HepG2 (cell line): Measurements from ENCODE around the gene CAMSAP3. TPM values are rescaled to one million over a fixed set of nuclear protein-coding genes. Genes with fewer than 3 reads are reported as not detected.

Experiments used
- ATAC-seq: fragments of 200-7000 bp; cut with Tn5 transposase; 3 replicates; pipeline ENCODE4 v1.9.1; 2020; ENCODE audit warnings: mild to moderate bottlenecking, moderate library complexity
- BruUV-seq: library from RNA; stranded (reverse); fragments of 400-500 nt; replicated peaks from 2 replicates; lab custom pipeline; 2021; lab: Mats Ljungman, UMichigan
- CTCF ChIA-PET: fragments of 300-600 bp; formaldehyde crosslinking; extraction: SDS; loops from one replicate; lab custom pipeline; 2021; ENCODE audit warnings: low total read pairs, inconsistent platforms, low intra/inter-chr PET ratio; lab: Yijun Ruan, JAX
- POLR2A ChIA-PET: fragments of 350-600 bp; sonication (Branson Sonifier 250); formaldehyde crosslinking; loops from one replicate; lab custom pipeline; 2020; ENCODE audit warnings: antibody characterized with exemption, inconsistent platforms; lab: Yijun Ruan, JAX
- DNase-seq: peaks from one replicate; pipeline ENCODE4 v3.0.0-alpha.2; 2015; ENCODE audit warnings: low spot score
- FAIRE-seq: peaks from 3 replicates; lab custom pipeline; 2011; peaks lifted over from hg19 to GRCh38; lab: Jason Lieb, UNC
- H2AFZ ChIP-seq: one replicate; pipeline ENCODE4 v1.6.1; 2011; ENCODE audit warnings: low read length, inconsistent platforms
- H3K27ac ChIP-seq: fragments of 300-600 bp; 3 replicates; pipeline ENCODE4 v1.8.0; 2011; ENCODE audit warnings: mixed run types, mild to moderate bottlenecking, mixed read lengths, low read length, inconsistent platforms; ENCODE audit not compliant: insufficient read depth; ENCODE audit errors: extremely low read length
- H3K27me3 ChIP-seq, 2 experiments: fragments of 200-600 bp in 1 of 2; 2 replicates in 1 of 2; 3 replicates in 1 of 2; pipeline versions ENCODE4 v1.6.0 to v1.8.0; 2011; ENCODE audit warnings: low read length in 2 of 2, mild to moderate bottlenecking in 2 of 2, moderate library complexity in 2 of 2, inconsistent platforms in 1 of 2; ENCODE audit not compliant: insufficient read depth in 2 of 2, control insufficient read depth in 1 of 2
- H3K36me3 ChIP-seq, 2 experiments: fragments of 200-600 bp in 1 of 2; replicated peaks in 1 of 2; 2 replicates in 1 of 2; 3 replicates in 1 of 2; pipeline versions ENCODE4 v1.5.1 to v1.8.0; 2011; ENCODE audit warnings: low read length in 2 of 2, inconsistent platforms in 1 of 2; ENCODE audit not compliant: insufficient read depth in 2 of 2, control insufficient read depth in 1 of 2
- H3K4me1 ChIP-seq: 2 replicates; pipeline ENCODE4 v1.5.1; 2012; ENCODE audit warnings: low read length, inconsistent platforms; ENCODE audit not compliant: insufficient read depth
- H3K4me2 ChIP-seq: 2 replicates; pipeline ENCODE4 v1.6.0; 2011; ENCODE audit warnings: low read depth, low read length, inconsistent platforms
- H3K4me3 ChIP-seq, 3 experiments: fragments of 200-600 bp in 1 of 3; sonication (generic), shearing (Covaris generic) in 1 of 3; replicated peaks in 1 of 3; 2 replicates each; pipeline ENCODE4 v1.5.1; 2011 to 2016; ENCODE audit warnings: low read length in 3 of 3, inconsistent platforms in 2 of 3, low read depth in 2 of 3, mild to moderate bottlenecking in 2 of 3, control low read depth in 1 of 3, mixed read lengths in 1 of 3; ENCODE audit not compliant: insufficient read depth in 1 of 3
- H3K79me2 ChIP-seq: one replicate; pipeline ENCODE4 v1.6.1; 2011; ENCODE audit warnings: low read length, inconsistent platforms; ENCODE audit not compliant: insufficient read depth
- H3K9ac ChIP-seq: 2 replicates; pipeline ENCODE4 v1.6.0; 2011; ENCODE audit warnings: mild to moderate bottlenecking, low read depth, low read length, inconsistent platforms; ENCODE audit not compliant: insufficient read depth
- H3K9me3 ChIP-seq: 2 replicates; pipeline ENCODE4 v1.5.1; 2012; ENCODE audit warnings: mild to moderate bottlenecking, low read length
- H4K20me1 ChIP-seq: 2 replicates; pipeline ENCODE4 v1.6.0; 2011; ENCODE audit warnings: inconsistent platforms, mild to moderate bottlenecking, low read length, moderate library complexity; ENCODE audit not compliant: insufficient read depth
- ATAD3A ChIP-seq: sonication (generic); formaldehyde crosslinking; IDR thresholded peaks from 2 replicates; pipeline ENCODE4 v1.4.0; 2020; ENCODE audit warnings: missing genetic modification reagents
- ELK4 ChIP-seq: sonication (generic); formaldehyde crosslinking; IDR thresholded peaks from 2 replicates; pipeline ENCODE4 v1.9.0; 2021; ENCODE audit warnings: missing genetic modification reagents, borderline replicate concordance
- FOXC1 ChIP-seq: sonication (generic); formaldehyde crosslinking; IDR thresholded peaks from 2 replicates; pipeline ENCODE4 v1.8.0; 2022; ENCODE audit warnings: mild to moderate bottlenecking, missing genetic modification reagents, borderline replicate concordance
- KMT2B ChIP-seq: IDR thresholded peaks from 2 replicates; pipeline ENCODE4 v1.6.1; 2016; ENCODE audit warnings: missing genetic modification reagents, missing compliant biosample characterization
- MNT ChIP-seq: fragments of 450-650 bp; IDR thresholded peaks from 2 replicates; pipeline ENCODE4 v1.6.1; 2016
- PHF21A ChIP-seq: sonication (generic); formaldehyde crosslinking; IDR thresholded peaks from 2 replicates; pipeline ENCODE4 v1.5.0; 2020; ENCODE audit warnings: mild to moderate bottlenecking, missing genetic modification reagents
- PHF5A ChIP-seq: IDR thresholded peaks from one replicate; pipeline ENCODE4 v1.6.1; 2018; ENCODE audit warnings: low read depth, missing genetic modification reagents; ENCODE audit not compliant: unreplicated experiment
- POLR2AphosphoS2 ChIP-seq: IDR thresholded peaks from 2 replicates; pipeline ENCODE4 v1.6.1; 2011; ENCODE audit warnings: low read depth, low read length, improper control_type of control experiment
- PTBP1 ChIP-seq: fragments of 200-400 bp; formaldehyde crosslinking; IDR thresholded peaks from 2 replicates; pipeline ENCODE4 v1.6.1; 2018; ENCODE audit warnings: low read length, low read depth; ENCODE audit not compliant: poor library complexity, severe bottlenecking
- RARA ChIP-seq: IDR thresholded peaks from 2 replicates; pipeline ENCODE4 v1.6.1; 2016; ENCODE audit warnings: missing genetic modification reagents, missing compliant biosample characterization
- ZMYM3 ChIP-seq: sonication (generic); formaldehyde crosslinking; IDR thresholded peaks from 2 replicates; pipeline ENCODE4 v1.5.1; 2020; ENCODE audit warnings: mild to moderate bottlenecking, missing genetic modification reagents
- ZNF800 ChIP-seq: sonication (generic); formaldehyde crosslinking; IDR thresholded peaks from 2 replicates; pipeline ENCODE4 v1.4.0; 2020; ENCODE audit warnings: missing genetic modification reagents
- ZSCAN22 ChIP-seq: sonication (generic); formaldehyde crosslinking; IDR thresholded peaks from 2 replicates; pipeline ENCODE4 v1.4.0; 2020; ENCODE audit warnings: mild to moderate bottlenecking, missing genetic modification reagents
- WGBS: methylation state at CpG from one replicate; pipeline ENCODE4 v1.1.6; 2017; ENCODE audit warnings: low lambda C conversion rate; 5-methylcytosine and 5-hydroxymethylcytosine counted together
- in situ Hi-C: cut with HindIII; loops from 2 replicates; pipeline ENCODE4 v1.10.0; 2017; ENCODE audit warnings: low pct_unique_long_range_greater_than_20kb; ENCODE audit not compliant: extremely low pct_ligation_motif_present
- intact Hi-C: fragments of 100-400 bp; cut with micrococcal nuclease; formaldehyde crosslinking; loops from one replicate; pipeline ENCODE4 v1.10.0; 2022; ENCODE audit not compliant: unreplicated experiment
- polyA plus RNA-seq, 8 experiments: library from polyadenylated mRNA; depleted of rRNA in 3 of 8; stranded (reverse) in 7 of 8; unstranded in 1 of 8; fragments of >200 nt; fragmentation: Illumina TruSeq in 4 of 8; extraction: Trizol in 4 of 8; gene quantifications; 2 replicates each; pipeline versions ENCODE4 v1.2.1 to v1.2.3, GENCODE V29; 2011 to 2016; ENCODE audit warnings: low read depth in 4 of 8, missing spikeins in 1 of 8, mixed read lengths in 1 of 8; ENCODE audit not compliant: insufficient read depth in 1 of 8
- total RNA-seq, 5 experiments: library from RNA; depleted of rRNA; stranded (reverse); fragments of >200 nt; fragmentation: Illumina TruSeq; extraction: Trizol; gene quantifications; 2 replicates each; pipeline ENCODE4 v1.2.3, GENCODE V29; 2016; ENCODE audit warnings: low read depth in 1 of 5
- TF ChIP-seq, protein P1 (sequence below): sonication (generic); formaldehyde crosslinking; IDR thresholded peaks from 2 replicates; pipeline ENCODE4 v1.8.1; 2023; ENCODE audit warnings: mild to moderate bottlenecking, moderate library complexity, missing genetic modification reagents
- TF ChIP-seq, protein P2 (sequence below): sonication (generic); formaldehyde crosslinking; conservative IDR thresholded peaks from 2 replicates; pipeline ENCODE4 v1.4.0; 2020; ENCODE audit warnings: missing genetic modification reagents

The CAMSAP3 gene
- total and polyA plus RNA-seq, 2 of the 13 experiments (the other 11 are each of a cell fraction or from before 2014, with no cell fraction given) = 10.8 to 11.8 TPM

- Histone ChIP-seq H3K27ac (no peak overlapping the region), H3K4me1 (peaks cover 23% of the 10 kb centered on the region), H3K9me3 (no peaks in the 10 kb centered on the region), H2AFZ (no peak overlapping the region), H3K27me3 (no peaks in the 10 kb centered on the region; a peak in 1 of 5 replicates), H3K4me2 (no peak overlapping the region), H3K9ac (no peak overlapping the region), H3K4me3 (no peak overlapping the region), H3K36me3 (no peaks in the 10 kb centered on the region; a peak in 1 of 5 replicates), H4K20me1 (no peaks in the 10 kb centered on the region; the same call in 1 of the 2 replicates), H3K79me2 (peaks cover 7% of the 10 kb centered on the region)
- in situ Hi-C loops (no loop called here), intact Hi-C loops (no loop called here)
- ChIA-PET POLR2A (no interaction called here), CTCF (no interaction called here)
- WGBS = 95% methylated on average over 11 of the region's 13 CpGs
- ATAC-seq = no peak
- FAIRE-seq = peak; percentile 37
- no peak for DNase-seq
- no TSS peak for BruUV-seq
- TF ChIP-seq ZMYM3 (CRISPR knock-in tag) (no peak), POLR2AphosphoS2 (no peak), PHF5A (CRISPR knock-in tag) (no peak), PTBP1 (no peak), MNT (peak; percentile 97), FOXC1 (CRISPR knock-in tag) (no peak), PHF21A (CRISPR knock-in tag) (no peak), ZSCAN22 (CRISPR knock-in tag) (no peak), RARA (CRISPR knock-in tag) (no peak), ELK4 (CRISPR knock-in tag) (no peak), ZNF800 (CRISPR knock-in tag) (no peak), ATAD3A (no peak), KMT2B (CRISPR knock-in tag) (no peak)
- TF ChIP-seq, protein P1, sequence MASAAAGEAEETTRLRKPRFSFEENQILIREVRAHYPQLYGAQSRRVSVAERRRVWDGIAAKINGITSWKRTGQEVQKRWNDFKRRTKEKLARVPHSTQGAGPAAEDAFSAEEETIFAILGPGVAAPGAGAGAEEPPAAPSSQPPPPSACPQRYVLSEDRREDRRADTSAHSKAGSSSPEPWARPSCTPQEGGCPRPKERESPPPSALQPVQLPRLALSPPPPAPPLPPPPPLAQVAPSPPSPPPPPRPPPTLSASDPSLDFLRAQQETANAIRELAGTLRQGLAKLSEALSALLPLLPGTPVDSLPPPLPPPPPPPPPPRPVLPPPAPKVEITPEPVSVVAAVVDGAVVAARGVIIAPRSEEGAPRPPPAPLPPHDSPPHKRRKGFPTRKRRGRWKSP = no peak
- TF ChIP-seq, protein P2, sequence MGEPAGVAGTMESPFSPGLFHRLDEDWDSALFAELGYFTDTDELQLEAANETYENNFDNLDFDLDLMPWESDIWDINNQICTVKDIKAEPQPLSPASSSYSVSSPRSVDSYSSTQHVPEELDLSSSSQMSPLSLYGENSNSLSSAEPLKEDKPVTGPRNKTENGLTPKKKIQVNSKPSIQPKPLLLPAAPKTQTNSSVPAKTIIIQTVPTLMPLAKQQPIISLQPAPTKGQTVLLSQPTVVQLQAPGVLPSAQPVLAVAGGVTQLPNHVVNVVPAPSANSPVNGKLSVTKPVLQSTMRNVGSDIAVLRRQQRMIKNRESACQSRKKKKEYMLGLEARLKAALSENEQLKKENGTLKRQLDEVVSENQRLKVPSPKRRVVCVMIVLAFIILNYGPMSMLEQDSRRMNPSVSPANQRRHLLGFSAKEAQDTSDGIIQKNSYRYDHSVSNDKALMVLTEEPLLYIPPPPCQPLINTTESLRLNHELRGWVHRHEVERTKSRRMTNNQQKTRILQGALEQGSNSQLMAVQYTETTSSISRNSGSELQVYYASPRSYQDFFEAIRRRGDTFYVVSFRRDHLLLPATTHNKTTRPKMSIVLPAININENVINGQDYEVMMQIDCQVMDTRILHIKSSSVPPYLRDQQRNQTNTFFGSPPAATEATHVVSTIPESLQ = no peak
Measured at GRCh38 chr19:7639863-7640348, 44.2 kb downstream of the CAMSAP3 start.
